GM12892 (cell line): ENCODE data around the gene NOTCH2.

ENCODE experiments used
- POLR2A ChIP-seq: IDR thresholded peaks from 2 replicates; pipeline ENCODE4 v1.6.1; 2011; ENCODE audit warnings: low read depth, low read length, control low read depth
- POLR2AphosphoS5 ChIP-seq: IDR thresholded peaks from 2 replicates; pipeline ENCODE4 v1.6.1; 2011; ENCODE audit warnings: low read depth, low read length, control low read depth

DNA sequence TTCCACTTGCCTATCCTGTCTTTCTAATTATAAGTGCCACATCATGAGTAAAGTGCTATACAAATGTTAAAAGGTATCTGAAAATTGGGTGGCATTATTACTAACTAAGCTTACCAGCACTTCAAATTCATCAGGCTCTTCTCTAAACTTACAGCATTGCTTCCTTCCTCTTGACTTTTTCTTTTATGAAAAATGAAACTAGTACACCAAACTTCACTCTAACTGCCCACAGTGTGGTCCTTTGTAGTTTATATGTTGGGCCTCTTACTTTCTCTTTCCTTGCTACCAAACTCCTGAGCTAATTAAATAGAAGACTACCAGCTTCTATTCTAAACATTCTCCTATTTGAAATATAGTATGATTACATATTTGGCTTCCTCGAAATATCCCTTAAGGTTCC is 81.8 kb downstream of the NOTCH2 start:
- TF ChIP-seq POLR2A (no peak), POLR2AphosphoS5 (no peak)
